Esophagus squamous epithelium (tissue), 4 donors: Measurements from ENCODE around the gene MUTYH.

Experiments used
- CTCF ChIP-seq, 6 experiments: fragments of 450-650 bp in 4 of 6; fragments of 200-600 bp in 2 of 6; sonication (generic) in 2 of 6; IDR thresholded peaks; one replicate each; pipeline ENCODE4 v1.5.1; 2016 to 2019; ENCODE audit warnings: antibody characterized with exemption in 6 of 6, mild to moderate bottlenecking in 4 of 6, moderate library complexity in 4 of 6
- POLR2A ChIP-seq, 4 donors: fragments of 450-650 bp; IDR thresholded peaks; one replicate each; pipeline ENCODE4 v1.6.1; 2017; ENCODE audit warnings: antibody characterized with exemption in 4 of 4, mild to moderate bottlenecking in 4 of 4, moderate library complexity in 3 of 4

- TF ChIP-seq CTCF (IDR thresholded peaks at IDR 0.05) (no peak), POLR2A (IDR thresholded peaks at IDR 0.05) (no peak)
Observed at GRCh38 chr1:45335855-45336324, 4.3 kb downstream of the MUTYH start.
